ENCODE measurements around the gene GPC6.

- TF ChIP-seq FOXM1 (IDR thresholded peaks at IDR 0.05; ENCODE audit: borderline replicate concordance): no peak
- TF ChIP-seq CTBP1 (IDR thresholded peaks at IDR 0.05; ENCODE audit: borderline replicate concordance): no peak
- TF ChIP-seq BHLHE40 (IDR thresholded peaks at IDR 0.05; ENCODE audit: borderline replicate concordance): no peak
- no peak for TF ChIP-seq FOXK2 (IDR thresholded peaks at IDR 0.05)
- no peak for TF ChIP-seq PKNOX1 (IDR thresholded peaks at IDR 0.05)
- no peak for TF ChIP-seq SP1 (IDR thresholded peaks at IDR 0.05)
- TF ChIP-seq LEF1 (IDR thresholded peaks at IDR 0.05; ENCODE audit: borderline replicate concordance): no peak
- no peak for TF ChIP-seq TARDBP (IDR thresholded peaks at IDR 0.05)
- TF ChIP-seq SUZ12 (IDR thresholded peaks at IDR 0.05): no peak
- TF ChIP-seq ELF4 (IDR thresholded peaks at IDR 0.05): no peak
- no peak for TF ChIP-seq ZNF384 (IDR thresholded peaks at IDR 0.05)
- TF ChIP-seq FOXA1 (IDR thresholded peaks at IDR 0.05): no peak
These were observed 298.5 kb downstream of the GPC6 start for GRCh38 chr13:93525087-93525486.
